Activated CD8-positive, alpha-beta T cell treated with anti-CD3 and anti-CD28 coated beads, Interleukin-2, amount 10 ng/mL, durations not matched to agents 7 days and 5 days (primary cell): ENCODE data around the gene FKBP5. TPM values are rescaled to one million over a fixed set of nuclear protein-coding genes. Genes with fewer than 3 reads are reported as not detected.
"Not testable (repeated sequence)": the region's sequence is repeated elsewhere in the genome, so short reads cannot be mapped to it uniquely, and the experiment has no call there.

Experiments
- ATAC-seq: fragments of 150-1000 bp; cut with Tn5 transposase; one replicate; pipeline ENCODE4 v1.10.0; 2021; ENCODE audit warnings: moderate library complexity
- CTCF ChIA-PET: fragments of 350-600 bp; sonication (Branson Sonifier 250); formaldehyde crosslinking; loops from one replicate; lab custom pipeline; 2021; ENCODE audit warnings: antibody characterized with exemption; lab: Charles Lee
- POLR2A ChIA-PET: fragments of 350-600 bp; sonication (Branson Sonifier 250); formaldehyde crosslinking; loops from one replicate; lab custom pipeline; 2021; ENCODE audit warnings: antibody characterized with exemption; lab: Charles Lee
- DNase-seq: peaks from one replicate; pipeline ENCODE4 v3.0.0-alpha.2; 2020
- H3K27ac Mint-ChIP-seq: one replicate; pipeline ENCODE4 v1.8.0; 2021; ENCODE audit warnings: mild to moderate bottlenecking, mixed read lengths
- H3K27me3 Mint-ChIP-seq: one replicate; pipeline ENCODE4 v1.8.0; 2021; ENCODE audit warnings: low read depth, mixed read lengths
- H3K36me3 Mint-ChIP-seq: one replicate; pipeline ENCODE4 v1.8.0; 2021; ENCODE audit warnings: low read depth, mixed read lengths
- H3K4me1 Mint-ChIP-seq: one replicate; pipeline ENCODE4 v1.8.0; 2021; ENCODE audit warnings: low read depth, mixed read lengths
- H3K4me3 Mint-ChIP-seq: one replicate; pipeline ENCODE4 v1.8.0; 2021; ENCODE audit warnings: mild to moderate bottlenecking, mixed read lengths
- H3K9me3 Mint-ChIP-seq: one replicate; pipeline ENCODE4 v1.8.0; 2022; ENCODE audit warnings: mixed read lengths; ENCODE audit not compliant: insufficient read depth
- microRNA-seq: library from miRNA; unstranded; fragments of <30 nt; microRNA quantifications from one replicate; pipeline ENCODE4 v1.2.0, GENCODE V29; 2022
- total RNA-seq, 2 experiments: library from RNA; stranded (reverse); gene quantifications; one replicate each; pipeline ENCODE4 v1.2.3, GENCODE V29; 2021

The FKBP5 gene
- total RNA-seq, 2 experiments from 2014 or later = 78.7 to 79.5 TPM

- Mint-ChIP-seq H3K27me3 (peaks cover 9% of the 10 kb centered on the region), H3K9me3 (no peaks in the 10 kb centered on the region), H3K4me1 (peaks cover 13% of the 10 kb centered on the region), H3K27ac (no peak overlapping the region), H3K36me3 (no peaks in the 10 kb centered on the region), H3K4me3 (no peak overlapping the region)
- ATAC-seq (no peak), DNase-seq (no peak)
- ChIA-PET POLR2A (no interaction called here), CTCF (interaction anchor here (2.4 to 3.2 kb wide), 2 partner anchors 13 to 16 kb away, joined by 14 to 19 read pairs; no protein-coding TSS in a partner anchor)
Measured at GRCh38 chr6:35539223-35539622, 149.5 kb downstream of the FKBP5 start.

- H3K9me3 Mint-ChIP-seq, H3K4me3 Mint-ChIP-seq, POLR2A ChIA-PET, H3K27ac Mint-ChIP-seq, ATAC-seq, H3K4me1 Mint-ChIP-seq, H3K36me3 Mint-ChIP-seq, DNase-seq: not testable (repeated sequence)
- peaks cover 16% of the 10 kb centered on the region for H3K27me3 Mint-ChIP-seq
- CTCF ChIA-PET = interaction anchor here (1.0 to 5.5 kb wide), 2 partner anchors 16 to 18 kb away, joined by 3 to 25 read pairs; no protein-coding TSS in a partner anchor
Measured at GRCh38 chr6:35535847-35536246, 152.9 kb downstream of the FKBP5 start.

- Mint-ChIP-seq H3K27ac (no peak overlapping the region), H3K27me3 (peaks cover 16% of the 10 kb centered on the region), H3K36me3 (no peaks in the 10 kb centered on the region), H3K4me1 (peaks cover 10% of the 10 kb centered on the region), H3K4me3 (no peak overlapping the region), H3K9me3 (no peaks in the 10 kb centered on the region)
- ChIA-PET POLR2A (interaction anchor here (0.6 kb wide), 1 partner anchor 1753 kb away, joined by 3 read pairs; no protein-coding TSS in a partner anchor), CTCF (interaction anchor here (1.0 to 5.5 kb wide), 4 partner anchors 17 to 203 kb away, joined by 3 to 25 read pairs (median 3); no protein-coding TSS in a partner anchor)
- no peak for DNase-seq
- no peak for ATAC-seq
Measured at GRCh38 chr6:35534407-35535170, 154.1 kb downstream of the FKBP5 start.

- Mint-ChIP-seq H3K9me3 (no peaks in the 10 kb centered on the region), H3K4me1 (peaks cover 10% of the 10 kb centered on the region), H3K4me3 (no peak overlapping the region), H3K27me3 (peaks cover 16% of the 10 kb centered on the region), H3K36me3 (no peaks in the 10 kb centered on the region), H3K27ac (no peak overlapping the region)
- ChIA-PET POLR2A (no interaction called here), CTCF (interaction anchor here (1.2 to 5.5 kb wide), 4 partner anchors 18 to 203 kb away, joined by 3 to 25 read pairs (median 3); no protein-coding TSS in a partner anchor)
- DNase-seq (no peak), ATAC-seq (no peak)
Measured at GRCh38 chr6:35533981-35534380, 154.7 kb downstream of the FKBP5 start.

- Mint-ChIP-seq H3K4me1 (peaks cover 10% of the 10 kb centered on the region), H3K36me3 (no peaks in the 10 kb centered on the region), H3K27ac (no peak overlapping the region), H3K4me3 (no peak overlapping the region), H3K27me3 (peaks cover 24% of the 10 kb centered on the region), H3K9me3 (no peaks in the 10 kb centered on the region)
- ATAC-seq (no peak), DNase-seq (no peak)
- ChIA-PET CTCF (interaction anchor here (0.9 to 5.5 kb wide), 7 partner anchors 9 to 208 kb away, joined by 3 to 25 read pairs (median 3); partner anchors contain the start of gene PPARD), POLR2A (no interaction called here)
Measured at GRCh38 chr6:35532126-35532525, 156.6 kb downstream of the FKBP5 start.

- Mint-ChIP-seq H3K27ac (peak overlapping the region; percentile 7), H3K27me3 (peaks cover 10% of the 10 kb centered on the region), H3K9me3 (no peaks in the 10 kb centered on the region), H3K4me3 (no peak overlapping the region), H3K36me3 (no peaks in the 10 kb centered on the region), H3K4me1 (peaks cover 33% of the 10 kb centered on the region)
- POLR2A ChIA-PET = interaction anchor here (0.6 kb wide), 2 partner anchors 9 to 212 kb away, joined by 3 read pairs; partner anchors contain the start of gene ARMC12
- ATAC-seq (no peak), DNase-seq (no peak)
- CTCF ChIA-PET = interaction anchor here (1.4 to 5.8 kb wide), 12 partner anchors 7 to 214 kb away, joined by 3 to 63 read pairs (median 11); partner anchors contain the start of gene ARMC12
Measured at GRCh38 chr6:35524380-35525020, 164.2 kb downstream of the FKBP5 start.

Small RNA genes within 50 kb of the gene (microRNA-seq; reads per million reads assigned to microRNA genes)
- 10.9 reads per million, percentile 26 among the genes with 10 or more reads in this experiment for gene MIR5690

Other genes with a start within 250 kb of the FKBP5 start
- gene FANCE, start 236.6 kb downstream of the FKBP5 start, total RNA-seq = 10 to 100 TPM; 20.4 to 21.9 TPM
- gene RPL10A, start 220.5 kb downstream of the FKBP5 start, total RNA-seq = 1,000 to 10,000 TPM; 1,398 to 1,443 TPM
- under 1 TPM; 0.18 to 0.21 TPM for gene TEAD3, start 191.8 kb downstream of the FKBP5 start, total RNA-seq
- not detected for gene TULP1, start 176.0 kb downstream of the FKBP5 start, total RNA-seq
- gene ARMC12, start 48.1 kb upstream of the FKBP5 start, total RNA-seq = under 1 TPM; 0.37 to 0.45 TPM
- not detected for gene CLPSL2, start 87.7 kb upstream of the FKBP5 start, total RNA-seq
- not detected for gene CLPSL1, start 92.1 kb upstream of the FKBP5 start, total RNA-seq
- not detected for gene CLPS, start 108.4 kb upstream of the FKBP5 start, total RNA-seq
- gene LHFPL5, start 116.4 kb upstream of the FKBP5 start, total RNA-seq = not detected
- gene SRPK1, start 232.2 kb upstream of the FKBP5 start, total RNA-seq = 10 to 100 TPM; 81.2 to 86.3 TPM